ENCODE measurements around the gene CEACAM1.
"Not testable (repeated sequence)": the region's sequence is repeated elsewhere in the genome, so short reads cannot be mapped to it uniquely, and the experiment has no call there.

Gene CEACAM1

DNA sequence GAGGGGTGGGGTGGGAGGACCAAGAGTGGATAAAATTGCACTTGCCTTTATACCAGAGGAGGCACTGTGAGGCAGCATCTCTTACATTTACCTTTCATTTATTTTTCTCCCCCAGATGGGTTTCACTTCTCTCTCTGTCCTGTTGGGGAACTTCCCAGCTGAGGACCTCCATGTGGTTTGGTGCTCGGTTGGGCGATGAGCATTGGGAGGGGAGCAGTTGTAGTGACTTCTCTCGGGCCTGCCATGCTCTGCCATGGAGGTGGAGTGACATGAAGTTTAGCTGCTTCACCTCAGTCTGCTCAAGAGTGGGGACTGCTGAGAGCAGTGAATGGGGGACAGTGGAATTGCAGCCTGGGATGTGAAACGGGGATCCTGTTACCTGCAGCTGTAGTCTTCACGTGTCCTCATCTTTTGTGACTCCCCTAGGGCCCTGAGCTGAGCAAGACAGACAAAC is 62.4 kb downstream of the CEACAM1 start:
- Histone ChIP-seq H3F3A (ENCODE audit: low read depth) (no peaks in the 10 kb centered on the region), H4K20me1 (ENCODE audit: insufficient read depth, low read length, poor library complexity, severe bottlenecking) (no peaks in the 10 kb centered on the region), H3K36me3 (ENCODE audit: insufficient read depth, low read length) (no peaks in the 10 kb centered on the region), H3K9ac (ENCODE audit: low read depth, low read length, poor library complexity, severe bottlenecking) (no peak overlapping the region), H3K4me1 (ENCODE audit: insufficient read depth, low read length, poor library complexity, severe bottlenecking) (peaks cover 8% of the 10 kb centered on the region), H3K27me3 (ENCODE audit: insufficient read depth, low read length, poor library complexity, severe bottlenecking) (no peaks in the 10 kb centered on the region), H2AFZ (ENCODE audit: low read length) (no peak overlapping the region), H3K4me2 (ENCODE audit: low read depth, low read length, poor library complexity, severe bottlenecking) (no peak overlapping the region), H3K4me3 (ENCODE audit: low read length, poor library complexity, severe bottlenecking) (no peak overlapping the region), H3K79me2 (ENCODE audit: insufficient read depth, low read length) (no peaks in the 10 kb centered on the region), H3K9me2 (replicated peaks; ENCODE audit: low read depth, low read length) (no peaks in the 10 kb centered on the region), H3K9me3 (ENCODE audit: insufficient read depth, low read depth, low read length) (no peaks in the 10 kb centered on the region)
- TF ChIP-seq, protein P1, sequence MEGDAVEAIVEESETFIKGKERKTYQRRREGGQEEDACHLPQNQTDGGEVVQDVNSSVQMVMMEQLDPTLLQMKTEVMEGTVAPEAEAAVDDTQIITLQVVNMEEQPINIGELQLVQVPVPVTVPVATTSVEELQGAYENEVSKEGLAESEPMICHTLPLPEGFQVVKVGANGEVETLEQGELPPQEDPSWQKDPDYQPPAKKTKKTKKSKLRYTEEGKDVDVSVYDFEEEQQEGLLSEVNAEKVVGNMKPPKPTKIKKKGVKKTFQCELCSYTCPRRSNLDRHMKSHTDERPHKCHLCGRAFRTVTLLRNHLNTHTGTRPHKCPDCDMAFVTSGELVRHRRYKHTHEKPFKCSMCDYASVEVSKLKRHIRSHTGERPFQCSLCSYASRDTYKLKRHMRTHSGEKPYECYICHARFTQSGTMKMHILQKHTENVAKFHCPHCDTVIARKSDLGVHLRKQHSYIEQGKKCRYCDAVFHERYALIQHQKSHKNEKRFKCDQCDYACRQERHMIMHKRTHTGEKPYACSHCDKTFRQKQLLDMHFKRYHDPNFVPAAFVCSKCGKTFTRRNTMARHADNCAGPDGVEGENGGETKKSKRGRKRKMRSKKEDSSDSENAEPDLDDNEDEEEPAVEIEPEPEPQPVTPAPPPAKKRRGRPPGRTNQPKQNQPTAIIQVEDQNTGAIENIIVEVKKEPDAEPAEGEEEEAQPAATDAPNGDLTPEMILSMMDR (conservative IDR thresholded peaks at IDR 0.05; ENCODE audit: low read length) = no peak
- TF ChIP-seq EZH2phosphoT487 (IDR thresholded peaks at IDR 0.05; ENCODE audit: borderline replicate concordance) = no peak

GRCh38 chr19:42461700-42462324 is 66.5 kb downstream of the CEACAM1 start:
- Histone ChIP-seq H3K9me3 (ENCODE audit: insufficient read depth, low read depth, low read length) (no peaks in the 10 kb centered on the region), H3K9ac (ENCODE audit: low read depth, low read length, poor library complexity, severe bottlenecking) (no peak overlapping the region), H3K4me2 (ENCODE audit: low read depth, low read length, poor library complexity, severe bottlenecking) (no peak overlapping the region), H3K27me3 (ENCODE audit: insufficient read depth, low read length, poor library complexity, severe bottlenecking) (no peaks in the 10 kb centered on the region), H4K20me1 (ENCODE audit: insufficient read depth, low read length, poor library complexity, severe bottlenecking) (no peaks in the 10 kb centered on the region), H3F3A (ENCODE audit: low read depth) (no peaks in the 10 kb centered on the region), H3K4me1 (ENCODE audit: insufficient read depth, low read length, poor library complexity, severe bottlenecking) (peaks cover 11% of the 10 kb centered on the region), H3K79me2 (ENCODE audit: insufficient read depth, low read length) (no peaks in the 10 kb centered on the region), H3K4me3 (ENCODE audit: low read length, poor library complexity, severe bottlenecking) (no peak overlapping the region), H2AFZ (ENCODE audit: low read length) (no peak overlapping the region), H3K36me3 (ENCODE audit: insufficient read depth, low read length) (no peaks in the 10 kb centered on the region), H3K9me2 (replicated peaks; ENCODE audit: low read depth, low read length) (no peaks in the 10 kb centered on the region)
- TF ChIP-seq, protein P1 (conservative IDR thresholded peaks at IDR 0.05; ENCODE audit: low read length) = no peak
- TF ChIP-seq EZH2phosphoT487 (IDR thresholded peaks at IDR 0.05; ENCODE audit: borderline replicate concordance) = no peak

DNA sequence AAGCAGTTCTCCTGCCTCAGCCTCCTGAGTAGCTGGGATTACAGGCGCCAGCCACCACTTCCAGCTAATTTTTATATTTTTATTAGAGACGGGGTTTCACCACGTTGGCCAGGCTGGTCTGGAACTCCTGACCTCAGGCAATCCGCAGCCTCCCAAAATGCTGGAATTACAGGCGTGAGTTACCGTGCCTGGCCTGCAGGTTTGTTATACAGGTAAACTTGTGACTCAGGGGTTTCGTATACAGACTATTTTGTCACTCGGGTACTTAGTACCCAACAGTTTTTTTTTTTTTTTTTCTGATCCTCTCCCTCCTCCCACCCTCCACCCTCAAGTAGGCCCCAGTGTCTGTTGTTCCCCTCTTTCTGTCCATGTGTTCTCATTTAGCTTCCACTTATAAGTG is 67.0 kb downstream of the CEACAM1 start:
- not testable (repeated sequence) for H3K4me2 ChIP-seq (ENCODE audit: low read depth, low read length, poor library complexity, severe bottlenecking); H3K9me2 ChIP-seq (replicated peaks; ENCODE audit: low read depth, low read length); H3K9ac ChIP-seq (ENCODE audit: low read depth, low read length, poor library complexity, severe bottlenecking)

DNA sequence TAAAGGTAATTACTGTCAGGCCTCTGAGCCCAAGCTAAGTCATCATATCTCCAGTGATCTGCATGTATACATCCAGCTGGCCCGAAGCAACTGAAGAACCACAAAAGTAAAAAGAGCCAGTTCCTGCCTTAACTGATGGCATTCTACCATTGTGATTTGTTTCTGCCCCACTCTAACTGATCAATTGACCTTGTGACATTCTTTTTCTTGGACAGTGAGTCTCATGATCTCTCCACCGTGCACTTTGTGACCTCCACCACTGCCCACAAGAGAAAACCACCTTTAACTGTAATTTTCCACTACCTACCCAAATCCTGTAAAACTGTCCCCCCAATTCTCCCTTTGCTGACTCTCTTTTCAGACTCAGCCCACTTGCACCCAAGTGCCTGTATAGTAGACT is 68.4 kb downstream of the CEACAM1 start:
- H3K27me3 ChIP-seq (ENCODE audit: insufficient read depth, low read length, poor library complexity, severe bottlenecking) = no peaks in the 10 kb centered on the region
- H2AFZ ChIP-seq (ENCODE audit: low read length) = no peak overlapping the region
- H3K36me3 ChIP-seq (ENCODE audit: insufficient read depth, low read length) = no peaks in the 10 kb centered on the region
- H4K20me1 ChIP-seq (ENCODE audit: insufficient read depth, low read length, poor library complexity, severe bottlenecking) = no peaks in the 10 kb centered on the region
- peaks cover 7% of the 10 kb centered on the region for H3K4me1 ChIP-seq (ENCODE audit: insufficient read depth, low read length, poor library complexity, severe bottlenecking)
- TF ChIP-seq, protein P1 (conservative IDR thresholded peaks at IDR 0.05; ENCODE audit: low read length) = no peak
- no peak for TF ChIP-seq EZH2phosphoT487 (IDR thresholded peaks at IDR 0.05; ENCODE audit: borderline replicate concordance)
- no peak overlapping the region for H3K9ac ChIP-seq (ENCODE audit: low read depth, low read length, poor library complexity, severe bottlenecking)
- H3K79me2 ChIP-seq (ENCODE audit: insufficient read depth, low read length) = no peaks in the 10 kb centered on the region
- no peaks in the 10 kb centered on the region for H3F3A ChIP-seq (ENCODE audit: low read depth)
- H3K4me2 ChIP-seq (ENCODE audit: low read depth, low read length, poor library complexity, severe bottlenecking) = no peak overlapping the region
- no peak overlapping the region for H3K4me3 ChIP-seq (ENCODE audit: low read length, poor library complexity, severe bottlenecking)
- no peaks in the 10 kb centered on the region for H3K9me3 ChIP-seq (ENCODE audit: insufficient read depth, low read depth, low read length)
- no peaks in the 10 kb centered on the region for H3K9me2 ChIP-seq (replicated peaks; ENCODE audit: low read depth, low read length)

More for the DNA sequence above, 67.0 kb downstream of the CEACAM1 start:
- not testable (repeated sequence) for H3K36me3 ChIP-seq (ENCODE audit: insufficient read depth, low read length); H3K9me3 ChIP-seq (ENCODE audit: insufficient read depth, low read depth, low read length); H3K4me1 ChIP-seq (ENCODE audit: insufficient read depth, low read length, poor library complexity, severe bottlenecking); H2AFZ ChIP-seq (ENCODE audit: low read length); H4K20me1 ChIP-seq (ENCODE audit: insufficient read depth, low read length, poor library complexity, severe bottlenecking); H3F3A ChIP-seq (ENCODE audit: low read depth); H3K4me3 ChIP-seq (ENCODE audit: low read length, poor library complexity, severe bottlenecking); H3K27me3 ChIP-seq (ENCODE audit: insufficient read depth, low read length, poor library complexity, severe bottlenecking); H3K79me2 ChIP-seq (ENCODE audit: insufficient read depth, low read length)
